ENCODE measurements around the gene TRIP13. TPM values are rescaled to one million over a fixed set of nuclear protein-coding genes. Genes with fewer than 3 reads are reported as not detected.

TRIP13 gene
- total RNA-seq, 1 donor from 2014 or later = 3.9 TPM

DNA sequence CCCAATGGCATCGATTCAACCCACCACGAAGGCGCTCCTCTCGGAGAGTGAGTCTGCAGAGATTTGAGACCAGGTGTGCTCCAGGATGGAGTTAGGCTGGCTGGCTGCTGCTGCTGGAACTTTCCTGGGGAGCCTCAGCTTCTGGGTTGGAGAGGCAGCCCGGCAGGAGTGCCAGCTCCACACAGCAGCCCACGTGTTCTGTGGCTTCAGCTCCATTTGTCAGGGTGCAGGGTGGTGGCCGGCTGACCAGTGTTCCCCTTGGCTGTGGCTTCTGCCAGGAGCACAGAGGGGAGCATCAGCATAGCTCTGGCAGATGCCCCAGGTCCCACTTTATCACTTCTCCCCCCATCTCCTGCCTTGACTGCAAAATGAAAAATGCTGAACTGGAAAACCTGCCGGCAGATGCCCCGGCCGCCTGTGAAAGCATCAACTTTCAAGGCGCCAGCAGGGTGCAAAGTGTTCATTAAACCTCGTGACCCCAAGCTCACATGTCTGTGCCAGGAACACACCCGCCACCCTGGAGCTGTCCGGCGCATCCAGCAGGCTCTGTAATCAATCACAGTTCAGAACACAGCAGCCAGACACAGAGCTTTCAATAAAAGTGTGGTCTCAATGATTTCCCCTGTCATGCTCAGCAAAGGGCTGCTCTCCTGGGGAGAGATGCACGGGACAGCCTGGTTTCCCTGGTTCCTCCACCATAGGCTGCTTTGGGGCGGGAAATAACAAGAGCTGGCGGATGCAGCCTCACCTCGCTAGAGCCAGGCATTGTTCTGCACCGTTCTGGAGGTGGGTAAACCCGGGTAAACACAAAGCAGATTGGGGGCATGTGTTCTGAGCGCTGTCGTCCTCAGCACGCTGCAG is 53.2 kb downstream of the TRIP13 start:
- H3K4me3 Mint-ChIP-seq (ENCODE audit: unreplicated experiment) = no peak overlapping the region
- no peak for DNase-seq
- peaks cover 19% of the 10 kb centered on the region for H3K4me1 Mint-ChIP-seq (ENCODE audit: low read depth, unreplicated experiment)
- peaks cover 17% of the 10 kb centered on the region for H3K9me3 Mint-ChIP-seq (ENCODE audit: unreplicated experiment)
- no peak overlapping the region for H3K27ac Mint-ChIP-seq (ENCODE audit: unreplicated experiment)
- H3K27me3 Mint-ChIP-seq (ENCODE audit: unreplicated experiment) = peaks cover 7% of the 10 kb centered on the region
- TF ChIP-seq, protein P1, sequence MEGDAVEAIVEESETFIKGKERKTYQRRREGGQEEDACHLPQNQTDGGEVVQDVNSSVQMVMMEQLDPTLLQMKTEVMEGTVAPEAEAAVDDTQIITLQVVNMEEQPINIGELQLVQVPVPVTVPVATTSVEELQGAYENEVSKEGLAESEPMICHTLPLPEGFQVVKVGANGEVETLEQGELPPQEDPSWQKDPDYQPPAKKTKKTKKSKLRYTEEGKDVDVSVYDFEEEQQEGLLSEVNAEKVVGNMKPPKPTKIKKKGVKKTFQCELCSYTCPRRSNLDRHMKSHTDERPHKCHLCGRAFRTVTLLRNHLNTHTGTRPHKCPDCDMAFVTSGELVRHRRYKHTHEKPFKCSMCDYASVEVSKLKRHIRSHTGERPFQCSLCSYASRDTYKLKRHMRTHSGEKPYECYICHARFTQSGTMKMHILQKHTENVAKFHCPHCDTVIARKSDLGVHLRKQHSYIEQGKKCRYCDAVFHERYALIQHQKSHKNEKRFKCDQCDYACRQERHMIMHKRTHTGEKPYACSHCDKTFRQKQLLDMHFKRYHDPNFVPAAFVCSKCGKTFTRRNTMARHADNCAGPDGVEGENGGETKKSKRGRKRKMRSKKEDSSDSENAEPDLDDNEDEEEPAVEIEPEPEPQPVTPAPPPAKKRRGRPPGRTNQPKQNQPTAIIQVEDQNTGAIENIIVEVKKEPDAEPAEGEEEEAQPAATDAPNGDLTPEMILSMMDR (IDR thresholded peaks at IDR 0.05; ENCODE audit: partially characterized antibody, unreplicated experiment) = no peak
- peaks cover 15% of the 10 kb centered on the region for H3K36me3 Mint-ChIP-seq (ENCODE audit: unreplicated experiment)

DNA sequence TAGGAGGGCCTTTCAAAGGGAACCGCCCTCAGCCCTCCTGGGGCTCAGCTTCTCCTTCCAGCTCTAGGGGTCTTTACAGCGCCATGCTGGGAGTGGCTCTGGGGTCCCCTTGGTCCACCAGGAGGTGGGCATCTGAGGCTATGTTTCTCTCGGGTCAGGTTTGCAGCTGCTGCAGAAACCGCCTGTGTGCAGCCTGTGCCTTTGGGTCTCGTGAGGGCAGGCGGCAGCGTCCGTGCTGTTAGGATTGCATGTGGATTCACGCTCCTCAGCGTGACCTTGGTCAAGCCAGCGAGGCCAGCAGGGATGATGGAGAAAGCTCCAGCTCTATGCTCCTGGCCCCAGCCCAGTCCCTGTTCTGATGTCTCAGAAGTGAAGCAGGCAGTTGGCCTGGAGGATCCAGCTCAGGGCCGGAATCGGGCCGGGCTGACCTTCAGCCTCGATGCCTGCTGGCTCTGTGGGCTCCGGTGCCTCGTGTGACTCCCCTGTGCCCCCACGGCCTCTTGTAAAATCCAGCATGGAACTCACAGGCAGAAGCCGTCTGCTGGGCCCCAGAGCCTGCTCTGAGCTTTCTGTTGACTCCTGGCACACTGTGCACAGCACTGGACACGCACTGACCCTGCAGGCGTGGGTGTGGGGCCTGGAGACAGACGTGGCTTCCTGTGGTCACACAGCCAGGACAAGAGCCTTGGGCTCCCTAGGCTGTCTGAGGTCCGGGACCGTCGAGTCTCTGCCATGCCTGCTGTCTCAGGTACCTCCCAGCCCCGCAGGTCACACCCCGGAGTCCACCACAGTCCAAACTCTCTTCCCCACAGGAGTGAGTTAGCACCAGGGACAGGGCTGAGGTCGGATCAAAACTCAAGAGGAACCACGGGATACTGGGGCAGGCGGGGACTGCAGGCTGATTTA is 54.3 kb downstream of the TRIP13 start:
- peaks cover 7% of the 10 kb centered on the region for H3K27me3 Mint-ChIP-seq (ENCODE audit: unreplicated experiment)
- TF ChIP-seq, protein P1 (IDR thresholded peaks at IDR 0.05; ENCODE audit: partially characterized antibody, unreplicated experiment) = no peak
- peak overlapping the region; percentile 46 for H3K27ac Mint-ChIP-seq (ENCODE audit: unreplicated experiment)
- peaks cover 16% of the 10 kb centered on the region for H3K9me3 Mint-ChIP-seq (ENCODE audit: unreplicated experiment)
- peaks cover 11% of the 10 kb centered on the region for H3K36me3 Mint-ChIP-seq (ENCODE audit: unreplicated experiment)
- DNase-seq = no peak
- H3K4me3 Mint-ChIP-seq (ENCODE audit: unreplicated experiment) = peak overlapping the region; percentile 4
- peaks cover 19% of the 10 kb centered on the region for H3K4me1 Mint-ChIP-seq (ENCODE audit: low read depth, unreplicated experiment)

DNA sequence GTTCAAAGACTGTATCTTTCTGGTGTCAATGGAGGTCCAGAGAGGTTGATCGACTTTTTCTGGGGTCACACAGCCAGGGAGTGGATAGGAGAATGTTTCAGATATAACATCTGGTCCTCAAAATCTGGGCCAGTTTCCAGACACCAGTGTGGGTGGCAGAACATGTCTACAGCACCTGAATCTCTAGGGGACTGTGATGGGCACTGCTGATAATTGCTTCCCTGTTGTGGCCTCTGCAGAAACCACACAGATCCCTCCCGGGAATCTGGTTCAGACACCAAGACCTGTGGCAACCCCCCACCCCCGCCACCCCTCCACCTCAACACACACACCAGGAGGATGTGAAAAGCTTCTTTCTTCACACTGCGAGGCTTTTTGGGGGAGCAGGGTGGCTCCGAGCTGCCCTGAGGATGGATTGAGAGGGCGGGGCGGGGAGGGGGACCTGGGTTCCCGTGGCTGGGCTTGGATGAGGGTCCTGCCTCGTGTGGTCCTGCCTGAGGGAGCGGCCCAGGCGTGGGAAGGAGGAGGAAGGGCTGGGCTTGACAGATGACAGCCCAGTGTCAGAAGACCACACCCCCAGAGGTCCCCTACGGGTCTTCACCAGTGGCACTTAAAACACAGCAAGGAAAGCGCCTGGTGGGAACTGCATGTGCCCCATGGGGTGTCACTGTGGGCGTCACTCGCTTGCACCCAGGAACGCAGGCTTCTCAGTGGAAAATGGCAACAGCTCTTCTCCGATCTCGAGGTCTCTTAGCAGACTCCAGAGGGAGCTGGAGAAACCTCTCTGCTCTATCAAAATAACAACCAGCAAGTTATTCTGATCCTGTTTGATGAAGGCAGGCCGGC is 55.2 kb downstream of the TRIP13 start:
- Mint-ChIP-seq H3K4me1 (ENCODE audit: low read depth, unreplicated experiment) (peaks cover 19% of the 10 kb centered on the region), H3K27me3 (ENCODE audit: unreplicated experiment) (peaks cover 7% of the 10 kb centered on the region), H3K9me3 (ENCODE audit: unreplicated experiment) (peaks cover 16% of the 10 kb centered on the region), H3K36me3 (ENCODE audit: unreplicated experiment) (peaks cover 11% of the 10 kb centered on the region), H3K4me3 (ENCODE audit: unreplicated experiment) (peak overlapping the region; percentile 4), H3K27ac (ENCODE audit: unreplicated experiment) (no peak overlapping the region)
- TF ChIP-seq, protein P1 (IDR thresholded peaks at IDR 0.05; ENCODE audit: partially characterized antibody, unreplicated experiment) = no peak
- no peak for DNase-seq

DNA sequence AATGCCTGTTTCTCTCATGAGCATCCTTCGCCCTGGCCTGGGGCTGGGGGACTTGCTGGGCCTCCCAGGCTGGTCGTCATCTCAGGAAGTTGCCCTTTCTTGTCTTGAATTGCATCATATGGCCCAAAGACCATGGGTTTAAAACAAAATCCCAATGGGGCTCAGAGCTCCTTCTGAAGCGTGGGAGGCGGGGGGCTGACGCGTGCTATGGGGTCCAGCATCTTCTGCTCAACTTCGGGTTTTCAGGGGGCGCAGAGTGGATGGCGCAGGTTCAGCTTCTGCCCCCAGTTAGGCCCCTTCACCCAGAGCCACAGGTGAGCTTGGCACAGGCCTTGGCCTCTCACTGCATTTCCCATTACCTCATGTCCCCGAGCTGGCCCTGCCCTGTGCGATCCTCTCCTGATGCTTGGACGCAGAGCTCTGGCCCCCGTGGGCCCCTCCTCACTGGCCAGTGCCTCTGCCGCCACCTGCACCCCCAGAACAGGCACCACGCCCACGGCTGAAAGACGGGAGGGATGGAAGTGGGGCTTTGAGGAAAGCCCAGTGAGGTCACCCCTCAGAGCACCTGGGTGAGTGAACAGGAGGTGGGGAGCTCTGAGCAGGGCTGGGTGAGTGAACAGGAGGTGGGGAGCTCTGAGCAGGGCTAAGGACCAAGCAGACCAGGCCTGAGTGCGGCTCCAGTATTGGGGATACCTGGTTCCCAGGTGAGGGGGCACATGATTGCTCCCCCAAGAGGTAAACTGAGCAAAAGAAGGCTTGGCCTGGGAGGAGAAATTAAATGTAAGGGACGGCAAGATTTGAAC is 56.0 kb downstream of the TRIP13 start:
- Mint-ChIP-seq H3K27me3 (ENCODE audit: unreplicated experiment) (peaks cover 5% of the 10 kb centered on the region), H3K27ac (ENCODE audit: unreplicated experiment) (no peak overlapping the region), H3K36me3 (ENCODE audit: unreplicated experiment) (peaks cover 14% of the 10 kb centered on the region)

More for the DNA sequence above, 56.0 kb downstream of the TRIP13 start:
- H3K4me3 Mint-ChIP-seq (ENCODE audit: unreplicated experiment) = no peak overlapping the region
- TF ChIP-seq, protein P1 (IDR thresholded peaks at IDR 0.05; ENCODE audit: partially characterized antibody, unreplicated experiment) = no peak
- H3K9me3 Mint-ChIP-seq (ENCODE audit: unreplicated experiment) = peaks cover 14% of the 10 kb centered on the region
- peaks cover 14% of the 10 kb centered on the region for H3K4me1 Mint-ChIP-seq (ENCODE audit: low read depth, unreplicated experiment)
- no peak for DNase-seq

Data from glutamatergic neuron (in vitro differentiated cells).